Ascending aorta (tissue), 2 donors: Measurements from ENCODE around the gene TTC36. TPM values are rescaled to one million over a fixed set of nuclear protein-coding genes. Genes with fewer than 3 reads are reported as not detected.
"Not testable (repeated sequence)": the region's sequence is repeated elsewhere in the genome, so short reads cannot be mapped to it uniquely, and the experiment has no call there.

Experiments
- DNase-seq, 2 donors: peaks; one replicate each; pipeline ENCODE4 v3.0.0-alpha.2; 2019; ENCODE audit warnings: low spot score in 2 of 2
- H3K27ac ChIP-seq, 2 donors: fragments of 200-600 bp; sonication (generic); one replicate each; pipeline ENCODE4 v1.5.1; 2016 to 2017; ENCODE audit warnings: mild to moderate bottlenecking in 1 of 2
- H3K27me3 ChIP-seq: fragments of 200-600 bp; sonication (generic); one replicate; pipeline ENCODE4 v1.5.1; 2017
- H3K36me3 ChIP-seq, 2 donors: fragments of 200-600 bp; sonication (generic); one replicate each; pipeline ENCODE4 v1.5.1; 2016
- H3K4me1 ChIP-seq, 2 donors: fragments of 200-600 bp; sonication (generic); one replicate each; pipeline ENCODE4 v1.5.1; 2016 to 2017; ENCODE audit warnings: mild to moderate bottlenecking in 1 of 2
- H3K4me3 ChIP-seq, 2 donors: fragments of 200-600 bp; sonication (generic); one replicate each; pipeline ENCODE4 v1.5.1; 2016 to 2017; ENCODE audit warnings: mild to moderate bottlenecking in 1 of 2
- H3K9me3 ChIP-seq, 2 donors: fragments of 200-600 bp; sonication (generic); one replicate each; pipeline ENCODE4 v1.5.1; 2016
- CTCF ChIP-seq, 3 experiments: fragments of 200-600 bp in 2 of 3; fragments of 450-650 bp in 1 of 3; sonication (generic) in 2 of 3; IDR thresholded peaks; one replicate each; pipeline ENCODE4 v1.5.1; 2016 to 2019; ENCODE audit warnings: antibody characterized with exemption in 3 of 3, mild to moderate bottlenecking in 1 of 3, moderate library complexity in 1 of 3
- intact Hi-C: fragments of 100-400 bp; cut with DNase I; formaldehyde crosslinking; loops from one replicate; pipeline ENCODE4 v1.15.1; 2023
- total RNA-seq: library from RNA; depleted of rRNA; stranded (reverse); fragments of >200 nt; gene quantifications from one replicate; pipeline ENCODE4 v1.1.0, GENCODE V29; 2016

TTC36 gene
- total RNA-seq, 1 donor from 2014 or later = 30.4 TPM

GRCh38 chr11:118565051-118565450 lies 37.8 kb downstream of the TTC36 start:
- Histone ChIP-seq H3K9me3 (no peaks in the 10 kb centered on the region), H3K36me3 (no peaks in the 10 kb centered on the region), H3K4me3 (peak overlapping the region; percentile 53 to 75), H3K27ac (peak overlapping the region; percentile 75 to 88), H3K27me3 (no peaks in the 10 kb centered on the region), H3K4me1 (peaks cover 0 to 5% of the 10 kb centered on the region in 2 donors)
- DNase-seq = peak in 1 of 2 donors; percentile 72
- TF ChIP-seq CTCF (IDR thresholded peaks at IDR 0.05) = no peak
- intact Hi-C loops = loop anchor here (2.0 kb wide), 3 partner anchors 26 to 128 kb away; partner anchors contain the start of gene KMT2A

- H3K36me3 ChIP-seq = no peaks in the 10 kb centered on the region
- no peak for DNase-seq
- intact Hi-C loops = loop anchor here (10.0 kb wide), 1 partner anchor 515 kb away; the partner anchor contains the start of gene HMBS
- no peaks in the 10 kb centered on the region for H3K27me3 ChIP-seq
- H3K9me3 ChIP-seq = no peaks in the 10 kb centered on the region
- no peak for TF ChIP-seq CTCF (IDR thresholded peaks at IDR 0.05)
- H3K27ac ChIP-seq = no peak overlapping the region
- no peak overlapping the region for H3K4me3 ChIP-seq
- peaks cover 0 to 11% of the 10 kb centered on the region in 2 donors for H3K4me1 ChIP-seq
These were observed 42.4 kb downstream of the TTC36 start for GRCh38 chr11:118569670-118570069.

- intact Hi-C loops = loop anchor here (10.0 kb wide), 1 partner anchor 514 kb away; the partner anchor contains the start of gene HMBS
- TF ChIP-seq CTCF (IDR thresholded peaks at IDR 0.05) = no peak
- no peak for DNase-seq
- Histone ChIP-seq H3K9me3 (no peaks in the 10 kb centered on the region), H3K36me3 (no peaks in the 10 kb centered on the region), H3K4me1 (peaks cover 0 to 19% of the 10 kb centered on the region in 2 donors), H3K27ac (peak overlapping the region in 1 of 2 donors; percentile 100), H3K4me3 (no peak overlapping the region), H3K27me3 (no peaks in the 10 kb centered on the region)
These were observed 43.5 kb downstream of the TTC36 start for GRCh38 chr11:118570787-118571186.

- H3K4me1 ChIP-seq = peaks cover 1 to 21% of the 10 kb centered on the region in 2 donors
- not testable (repeated sequence) for H3K27me3 ChIP-seq, H3K36me3 ChIP-seq, H3K9me3 ChIP-seq
- H3K4me3 ChIP-seq = peak overlapping the region; percentile 84 to 98
- intact Hi-C loops = loop anchor here (2.0 to 10.0 kb wide), 2 partner anchors 23 to 513 kb away; partner anchors contain the start of gene HMBS
- DNase-seq = peak in 1 of 2 donors; percentile 67
- peak overlapping the region; percentile 100 for H3K27ac ChIP-seq
These were observed 44.4 kb downstream of the TTC36 start for GRCh38 chr11:118571701-118572060.

GRCh38 chr11:118572061-118572980 lies 45.0 kb downstream of the TTC36 start, which contains the start of gene ARCN1:
Gene ARCN1, plus strand, starts transcription at chr11:118572409. Its CDS starts 139 bp downstream, at chr11:118572548.
- Histone ChIP-seq H3K36me3 (no peaks in the 10 kb centered on the region), H3K9me3 (no peaks in the 10 kb centered on the region), H3K27me3 (no peaks in the 10 kb centered on the region), H3K27ac (peak within 1 kb of the TSS; percentile 100), H3K4me1 (peaks cover 6 to 28% of the 10 kb centered on the region in 2 donors), H3K4me3 (peak within 1 kb of the TSS; percentile 84 to 98)
- no peak for TF ChIP-seq CTCF (IDR thresholded peaks at IDR 0.05)
- DNase-seq = peak; percentile 40 to 89
- intact Hi-C loops = loop anchor here (2.0 to 10.0 kb wide), 2 partner anchors 22 to 512 kb away; partner anchors contain the start of gene HMBS
